Measurements from ENCODE around the gene RPTOR.
"Not testable (repeated sequence)": the region's sequence is repeated elsewhere in the genome, so short reads cannot be mapped to it uniquely, and the experiment has no call there.

RPTOR gene

DNA sequence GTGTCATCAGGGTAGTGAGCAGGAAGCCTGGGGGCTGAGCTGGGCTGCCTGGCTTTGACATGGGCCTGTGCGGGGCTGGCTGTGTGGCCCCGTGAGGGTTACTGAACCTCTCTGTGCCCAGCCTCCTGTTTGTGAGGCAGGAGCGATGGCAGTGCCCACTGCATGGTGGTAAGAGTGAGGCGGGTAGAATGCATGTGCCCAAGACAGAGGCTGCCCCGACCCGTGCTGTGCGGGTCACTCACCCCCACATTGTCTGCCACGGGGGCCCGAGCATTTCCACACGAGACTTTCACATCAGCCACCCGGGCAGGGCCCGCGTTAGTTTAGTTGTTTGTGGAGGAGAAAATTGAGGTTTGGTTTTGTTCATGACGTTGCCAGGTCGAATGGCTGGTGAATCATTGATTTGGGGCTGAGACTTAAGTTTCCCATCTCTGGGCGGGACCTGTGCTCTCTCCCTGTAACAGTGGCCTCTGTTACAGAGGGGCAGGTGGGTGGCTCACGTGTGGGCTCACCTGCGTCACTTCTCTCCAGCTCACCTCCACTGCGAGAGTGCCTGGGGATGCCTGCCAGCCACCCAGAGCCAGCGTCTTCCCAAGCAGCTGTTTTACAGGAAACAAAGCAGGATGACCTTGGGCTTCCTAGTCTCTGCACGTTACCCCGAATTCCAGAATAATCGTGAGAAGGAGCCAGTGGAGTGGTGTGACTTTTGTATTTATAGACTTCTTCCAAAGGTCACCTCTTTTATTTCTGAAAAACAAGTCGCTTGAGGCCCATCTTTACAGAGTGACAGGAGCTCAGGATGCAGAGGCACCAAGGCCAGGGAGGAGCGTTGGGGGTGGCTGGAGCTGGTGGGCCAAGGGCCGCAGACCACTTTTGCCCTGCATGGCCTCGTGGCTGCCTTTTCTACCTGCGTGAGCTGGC, 150.6 kb downstream of the RPTOR start:
- TF ChIP-seq, protein P1, sequence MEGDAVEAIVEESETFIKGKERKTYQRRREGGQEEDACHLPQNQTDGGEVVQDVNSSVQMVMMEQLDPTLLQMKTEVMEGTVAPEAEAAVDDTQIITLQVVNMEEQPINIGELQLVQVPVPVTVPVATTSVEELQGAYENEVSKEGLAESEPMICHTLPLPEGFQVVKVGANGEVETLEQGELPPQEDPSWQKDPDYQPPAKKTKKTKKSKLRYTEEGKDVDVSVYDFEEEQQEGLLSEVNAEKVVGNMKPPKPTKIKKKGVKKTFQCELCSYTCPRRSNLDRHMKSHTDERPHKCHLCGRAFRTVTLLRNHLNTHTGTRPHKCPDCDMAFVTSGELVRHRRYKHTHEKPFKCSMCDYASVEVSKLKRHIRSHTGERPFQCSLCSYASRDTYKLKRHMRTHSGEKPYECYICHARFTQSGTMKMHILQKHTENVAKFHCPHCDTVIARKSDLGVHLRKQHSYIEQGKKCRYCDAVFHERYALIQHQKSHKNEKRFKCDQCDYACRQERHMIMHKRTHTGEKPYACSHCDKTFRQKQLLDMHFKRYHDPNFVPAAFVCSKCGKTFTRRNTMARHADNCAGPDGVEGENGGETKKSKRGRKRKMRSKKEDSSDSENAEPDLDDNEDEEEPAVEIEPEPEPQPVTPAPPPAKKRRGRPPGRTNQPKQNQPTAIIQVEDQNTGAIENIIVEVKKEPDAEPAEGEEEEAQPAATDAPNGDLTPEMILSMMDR (IDR thresholded peaks at IDR 0.05; ENCODE audit: insufficient read depth, missing control alignments), result no peak
- DNase-seq (ENCODE audit: insufficient read length, low spot score) (no peak), FAIRE-seq (no peak)

DNA sequence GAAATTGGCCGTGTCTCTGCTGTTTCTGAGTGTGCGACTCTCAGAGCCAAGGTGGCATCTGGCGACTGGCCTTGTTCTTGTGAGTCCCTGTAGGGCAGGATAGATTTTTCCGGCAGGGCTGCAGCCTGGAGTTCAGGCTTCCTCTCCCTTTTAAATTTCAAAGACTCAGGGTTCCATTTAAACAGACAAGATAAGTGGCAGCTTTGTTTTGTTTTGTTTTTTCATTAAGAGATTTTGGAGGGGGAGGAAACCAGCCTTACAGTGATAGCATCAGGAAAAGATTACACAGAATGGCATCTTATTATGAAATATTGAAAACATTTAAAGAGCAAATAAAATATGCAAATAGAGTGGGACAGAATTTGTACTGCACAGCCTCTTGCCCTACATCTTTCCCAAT, 151.3 kb downstream of the RPTOR start:
- TF ChIP-seq, protein P1 (IDR thresholded peaks at IDR 0.05; ENCODE audit: insufficient read depth, missing control alignments), result no peak
- FAIRE-seq (no peak), DNase-seq (ENCODE audit: insufficient read length, low spot score) (no peak)

DNA sequence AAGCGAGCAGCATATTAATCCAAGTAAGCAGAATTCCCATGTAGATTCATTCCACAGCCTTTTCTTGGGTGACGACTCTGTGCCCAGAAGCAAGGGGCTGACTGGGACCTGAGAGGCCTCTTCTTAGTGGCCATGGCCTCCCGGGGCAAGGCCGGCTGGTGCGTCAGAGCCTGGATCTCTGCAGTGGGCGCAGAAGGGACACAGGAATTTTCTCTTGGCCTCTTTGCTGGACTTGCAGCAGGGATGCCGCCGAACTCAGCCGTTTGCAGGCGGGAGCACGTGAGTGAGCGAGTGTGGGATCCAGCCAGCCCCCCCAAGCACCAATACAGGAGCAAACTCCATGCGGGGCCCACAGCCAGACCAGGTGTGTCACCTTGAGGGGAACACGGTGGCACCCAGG, 151.8 kb downstream of the RPTOR start:
- TF ChIP-seq, protein P1 (IDR thresholded peaks at IDR 0.05; ENCODE audit: insufficient read depth, missing control alignments), result no peak
- FAIRE-seq (no peak), DNase-seq (ENCODE audit: insufficient read length, low spot score) (no peak)

DNA sequence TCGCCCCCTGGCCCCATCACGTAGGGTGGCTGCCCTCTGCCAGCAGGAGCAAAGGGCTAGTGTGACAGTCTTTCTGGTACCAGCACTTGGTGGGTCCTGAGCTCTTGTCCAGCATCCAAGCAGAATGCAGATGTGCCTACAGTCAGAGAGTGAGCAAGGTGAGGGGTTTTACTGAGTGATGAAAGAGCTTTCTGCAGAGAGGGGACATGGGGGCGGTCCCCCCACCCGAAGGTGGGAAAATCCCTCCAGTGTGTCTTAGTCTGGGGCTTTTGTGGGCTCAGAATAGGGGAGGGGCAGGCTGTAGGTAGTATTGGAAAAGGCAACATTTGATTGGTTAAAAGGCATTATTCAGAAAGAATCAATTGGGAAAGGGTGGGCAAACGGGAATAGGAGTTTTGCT, 152.3 kb downstream of the RPTOR start:
- TF ChIP-seq, protein P1 (IDR thresholded peaks at IDR 0.05; ENCODE audit: insufficient read depth, missing control alignments), result no peak
- no peak for DNase-seq (ENCODE audit: insufficient read length, low spot score)
- no peak for FAIRE-seq

DNA sequence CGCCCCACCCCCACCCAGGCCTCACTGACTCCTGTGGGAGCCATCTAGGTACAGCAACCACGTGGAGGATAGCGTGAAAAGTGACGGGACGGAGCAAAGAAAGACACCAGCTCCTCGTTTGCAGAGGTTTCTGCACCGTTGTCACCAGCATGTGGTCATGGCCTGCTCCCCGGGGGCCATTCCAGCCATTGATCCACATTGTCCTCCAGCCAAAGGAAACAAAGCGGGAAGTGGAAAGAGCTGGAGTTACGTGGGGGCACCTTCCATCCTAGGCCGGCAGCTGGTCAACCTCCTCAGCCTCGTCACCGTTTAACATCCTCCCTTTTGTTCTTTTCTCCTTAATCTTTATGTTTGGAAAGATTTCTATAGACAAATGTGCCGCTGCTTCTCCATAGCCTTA, 153.7 kb downstream of the RPTOR start:
- DNase-seq (ENCODE audit: insufficient read length, low spot score), result no peak
- TF ChIP-seq, protein P1 (IDR thresholded peaks at IDR 0.05; ENCODE audit: insufficient read depth, missing control alignments), result no peak
- no peak for FAIRE-seq

DNA sequence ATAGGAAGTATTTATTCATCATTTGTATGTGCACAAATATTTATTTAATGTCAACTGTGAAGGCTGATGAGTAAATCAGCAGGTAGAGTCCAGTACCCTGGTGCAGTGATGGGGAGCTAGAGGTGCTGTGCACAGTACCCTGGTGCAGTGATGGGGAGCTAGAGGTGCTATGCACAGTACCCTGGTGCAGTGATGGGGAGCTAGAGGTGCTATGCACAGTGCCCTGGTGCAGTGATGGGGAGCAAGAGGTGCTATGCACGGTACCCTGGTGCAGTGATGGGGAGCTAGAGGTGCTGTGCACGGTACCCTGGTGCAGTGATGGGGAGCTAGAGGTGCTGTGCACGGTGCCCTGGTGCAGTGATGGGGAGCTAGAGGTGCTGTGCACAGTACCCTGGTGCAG, 154.6 kb downstream of the RPTOR start:
- not testable (repeated sequence) for DNase-seq (ENCODE audit: insufficient read length, low spot score); FAIRE-seq

DNA sequence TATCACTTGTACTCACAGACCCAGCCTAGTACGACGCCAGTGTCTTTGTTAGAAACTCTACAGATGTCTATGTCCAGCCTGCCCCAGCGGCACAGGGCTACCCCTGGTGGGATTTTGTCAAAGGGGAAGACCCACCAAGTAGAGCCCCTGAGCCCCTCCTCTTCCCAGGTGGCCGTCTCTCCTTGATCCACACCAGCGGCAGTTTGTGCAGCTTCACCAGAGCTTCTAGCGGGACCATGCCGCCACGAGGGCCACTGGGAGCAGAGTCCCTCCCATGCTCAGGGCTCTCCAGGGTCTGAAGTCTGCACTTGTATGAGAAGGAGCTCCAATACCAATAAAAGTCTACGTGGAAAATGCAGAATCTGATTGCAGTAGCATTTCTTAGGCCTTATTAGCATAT, 157.1 kb downstream of the RPTOR start:
- FAIRE-seq (no peak), DNase-seq (ENCODE audit: insufficient read length, low spot score) (no peak)
- TF ChIP-seq, protein P1 (IDR thresholded peaks at IDR 0.05; ENCODE audit: insufficient read depth, missing control alignments), result no peak
